GM21576 (cell line): ENCODE measurements around the gene GP1BB.
"Not testable (repeated sequence)": the region's sequence is repeated elsewhere in the genome, so short reads cannot be mapped to it uniquely, and the experiment has no call there.

ENCODE experiments used
- ATAC-seq: cut with Tn5 transposase; IDR thresholded peaks from one replicate; pipeline ENCODE4 v1.9.1; 2021; ENCODE audit warnings: mild to moderate bottlenecking, moderate library complexity; ENCODE audit not compliant: unreplicated experiment

GP1BB gene

GRCh38 chr22:19693581-19693980, 29.8 kb upstream of the GP1BB start:
- no peak for ATAC-seq

- no peak for ATAC-seq
Measured at GRCh38 chr22:19693981-19694670, 29.2 kb upstream of the GP1BB start.

- ATAC-seq, result no peak
Measured at GRCh38 chr22:19694696-19695095, 28.6 kb upstream of the GP1BB start.

DNA sequence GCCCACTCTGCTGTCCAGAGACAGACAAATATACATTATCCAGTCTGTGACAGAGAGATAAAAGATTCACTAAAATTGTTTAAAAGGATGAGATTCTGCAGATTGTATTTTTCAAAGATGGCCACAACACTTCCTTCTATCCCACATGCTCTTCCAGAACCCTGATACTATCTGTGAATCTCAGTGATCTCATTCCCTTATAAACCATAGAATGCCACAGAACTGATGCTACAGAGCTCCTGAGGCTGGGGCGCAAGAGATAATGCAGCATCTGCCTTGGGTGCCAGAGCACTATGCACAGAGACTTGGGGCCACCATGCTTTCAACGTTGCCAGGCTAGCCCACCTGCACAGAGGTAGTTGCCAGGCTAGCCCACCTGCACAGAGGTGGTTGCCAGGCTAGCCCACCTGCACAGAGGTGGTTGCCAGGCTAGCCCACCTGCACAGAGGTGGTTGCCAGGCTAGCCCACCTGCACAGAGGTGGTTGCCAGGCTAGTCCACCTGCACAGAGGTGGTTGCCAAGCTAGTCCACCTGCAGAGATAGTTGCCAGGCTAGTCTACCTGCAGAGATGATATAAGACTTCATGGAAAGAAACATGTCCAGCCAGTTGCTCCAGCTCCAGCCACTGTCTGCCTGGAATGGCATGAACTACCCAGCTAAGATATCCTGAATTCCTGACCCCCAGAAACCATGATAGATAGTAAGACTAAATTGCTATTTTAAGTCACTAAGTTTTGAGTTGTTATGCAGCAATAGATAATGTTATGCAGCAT, 26.6 kb upstream of the GP1BB start:
- ATAC-seq, result no peak

GRCh38 chr22:19697871-19698270, 25.5 kb upstream of the GP1BB start:
- ATAC-seq, result not testable (repeated sequence)

DNA sequence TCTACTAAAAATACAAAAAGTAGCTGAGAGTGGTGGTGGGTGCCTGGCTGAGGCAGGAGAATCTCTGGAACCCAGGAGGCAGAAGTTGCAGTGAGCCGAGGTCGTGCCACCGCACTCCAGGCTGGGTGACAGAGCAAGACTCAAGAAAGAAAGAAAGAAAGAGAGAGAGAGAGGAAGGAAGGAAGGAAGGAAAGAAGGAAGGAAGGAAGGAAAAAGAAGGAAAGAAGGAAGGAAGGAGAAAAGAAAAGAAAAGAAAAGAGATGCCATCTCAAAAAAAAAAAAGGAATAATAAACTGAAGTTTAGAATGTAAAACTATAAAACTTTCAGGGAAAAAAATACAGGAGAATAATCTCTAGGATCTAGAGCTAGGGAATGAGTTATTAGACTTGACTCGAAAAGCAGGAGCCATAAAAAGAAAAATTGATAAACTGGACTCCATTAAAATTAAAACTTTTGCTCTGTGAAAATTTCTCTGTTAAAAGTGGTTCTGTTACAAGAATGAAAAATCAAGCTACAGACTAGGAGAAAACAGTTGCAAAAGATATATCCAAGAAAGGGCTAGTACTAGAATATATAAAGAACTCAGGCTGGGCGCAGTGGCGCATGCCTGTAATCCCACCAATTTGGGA, 22.4 kb upstream of the GP1BB start:
- ATAC-seq, result no peak

GRCh38 chr22:19701420-19702145, 21.8 kb upstream of the GP1BB start:
- ATAC-seq, result no peak

DNA sequence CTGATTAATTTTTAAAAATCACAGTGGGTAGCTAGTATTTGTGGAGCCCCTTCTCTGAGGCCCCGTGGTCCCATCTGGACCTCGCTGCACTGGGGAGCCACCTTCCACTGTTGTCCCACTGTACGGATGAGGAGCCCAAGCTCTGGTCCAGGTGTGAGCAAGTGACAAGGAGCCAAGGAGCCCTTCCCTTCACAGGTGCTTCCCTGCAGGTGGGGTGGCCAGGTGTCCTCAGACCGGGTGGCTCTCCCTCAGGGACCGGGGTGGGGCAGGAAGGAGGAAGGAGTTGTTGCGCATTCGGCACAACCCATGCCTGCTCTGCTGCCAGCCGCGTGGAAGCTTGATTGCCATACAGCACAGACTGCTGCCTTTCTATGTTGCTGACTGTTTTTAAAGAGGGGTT, 19.5 kb upstream of the GP1BB start:
- ATAC-seq, result no peak

DNA sequence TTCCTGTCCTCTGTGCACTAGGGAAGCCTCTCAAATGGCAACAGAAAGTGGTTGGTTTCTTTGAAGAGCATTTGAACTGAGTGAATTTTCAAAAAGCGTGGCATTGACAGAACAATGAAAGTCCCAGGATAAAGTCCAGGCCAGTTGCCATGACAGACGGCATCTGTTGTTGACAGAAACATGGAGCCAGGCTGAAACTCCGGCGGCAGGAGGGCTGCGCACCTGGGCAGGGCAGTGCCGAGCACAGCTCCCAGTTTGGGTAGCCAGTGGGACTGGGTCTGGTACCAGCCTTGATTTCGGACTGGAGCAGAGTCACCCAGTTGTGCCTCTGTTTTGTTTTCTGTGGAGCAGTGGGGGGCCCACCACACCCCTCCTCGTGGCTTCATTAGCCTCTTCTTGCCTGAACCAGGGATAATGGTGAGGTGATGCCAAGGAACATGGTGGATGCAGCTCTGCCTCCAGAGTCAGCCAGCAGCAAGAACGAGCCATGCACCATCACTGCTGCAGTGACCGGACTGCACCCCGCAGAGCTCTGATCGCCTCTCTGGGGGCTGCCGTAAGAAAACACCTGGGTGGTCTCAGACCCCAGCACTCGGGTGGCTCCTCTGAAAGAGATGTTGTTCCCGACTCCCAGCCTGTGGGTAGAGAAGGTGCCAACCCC, 18.9 kb upstream of the GP1BB start:
- no peak for ATAC-seq

DNA sequence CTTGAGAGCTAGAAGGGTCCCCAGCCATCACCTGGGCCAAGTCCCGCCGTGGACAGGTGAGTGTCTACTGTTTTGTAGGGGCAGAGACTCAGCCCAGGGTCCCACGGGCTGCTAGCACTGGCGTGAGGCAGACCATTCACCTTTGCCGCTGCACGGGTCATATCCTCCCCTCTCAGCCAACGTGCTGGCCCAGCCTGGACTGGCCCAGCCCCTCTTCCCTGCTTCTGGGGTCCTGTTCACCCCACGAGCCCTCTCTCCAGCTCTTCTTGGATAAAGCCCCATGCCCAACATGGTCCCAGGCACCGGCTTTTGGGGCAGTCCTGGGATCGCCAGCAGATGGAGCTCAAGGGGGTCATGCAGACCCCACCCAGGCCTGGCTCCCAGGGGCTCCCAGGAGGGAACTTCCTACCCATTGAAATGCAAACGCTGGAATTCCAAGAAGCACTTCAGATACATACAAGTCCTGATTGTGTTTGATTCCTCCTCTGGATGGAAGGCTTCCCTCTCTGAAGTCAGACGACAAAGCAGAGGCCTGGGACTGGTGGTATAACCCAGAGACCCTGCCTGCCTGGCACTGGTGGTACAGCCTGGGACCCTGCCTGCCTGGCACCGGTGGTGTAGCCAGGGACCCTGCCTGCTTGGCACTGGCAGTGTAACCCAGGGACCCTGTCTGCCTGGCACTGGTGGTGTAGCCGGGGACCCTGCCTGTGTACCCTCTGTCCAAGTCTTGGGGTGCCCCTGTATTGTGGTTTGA, 18.0 kb upstream of the GP1BB start:
- ATAC-seq, result no peak

DNA sequence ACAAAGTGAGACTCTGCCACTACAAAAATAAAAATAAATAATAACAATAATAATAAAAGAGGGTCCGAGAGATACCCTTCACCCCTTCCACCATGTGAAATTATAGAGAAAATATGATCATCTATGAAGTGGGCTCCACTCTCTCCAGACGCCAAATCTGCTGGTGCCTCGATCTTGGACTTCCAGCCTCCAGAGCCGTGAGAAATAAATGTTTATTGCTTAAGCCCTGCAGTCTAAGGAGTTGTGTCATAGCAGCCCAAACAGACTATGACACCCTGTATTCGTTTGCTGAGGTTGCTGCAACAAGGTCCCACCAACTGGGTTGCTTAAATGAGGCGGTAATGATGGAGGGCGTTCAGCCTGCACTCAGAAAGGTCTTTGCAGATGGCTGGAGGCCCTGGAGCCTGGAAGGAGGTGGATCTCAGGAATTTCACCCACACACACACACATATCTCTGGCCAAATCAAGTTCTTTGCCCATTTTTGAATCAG, 16.6 kb upstream of the GP1BB start:
- no peak for ATAC-seq

DNA sequence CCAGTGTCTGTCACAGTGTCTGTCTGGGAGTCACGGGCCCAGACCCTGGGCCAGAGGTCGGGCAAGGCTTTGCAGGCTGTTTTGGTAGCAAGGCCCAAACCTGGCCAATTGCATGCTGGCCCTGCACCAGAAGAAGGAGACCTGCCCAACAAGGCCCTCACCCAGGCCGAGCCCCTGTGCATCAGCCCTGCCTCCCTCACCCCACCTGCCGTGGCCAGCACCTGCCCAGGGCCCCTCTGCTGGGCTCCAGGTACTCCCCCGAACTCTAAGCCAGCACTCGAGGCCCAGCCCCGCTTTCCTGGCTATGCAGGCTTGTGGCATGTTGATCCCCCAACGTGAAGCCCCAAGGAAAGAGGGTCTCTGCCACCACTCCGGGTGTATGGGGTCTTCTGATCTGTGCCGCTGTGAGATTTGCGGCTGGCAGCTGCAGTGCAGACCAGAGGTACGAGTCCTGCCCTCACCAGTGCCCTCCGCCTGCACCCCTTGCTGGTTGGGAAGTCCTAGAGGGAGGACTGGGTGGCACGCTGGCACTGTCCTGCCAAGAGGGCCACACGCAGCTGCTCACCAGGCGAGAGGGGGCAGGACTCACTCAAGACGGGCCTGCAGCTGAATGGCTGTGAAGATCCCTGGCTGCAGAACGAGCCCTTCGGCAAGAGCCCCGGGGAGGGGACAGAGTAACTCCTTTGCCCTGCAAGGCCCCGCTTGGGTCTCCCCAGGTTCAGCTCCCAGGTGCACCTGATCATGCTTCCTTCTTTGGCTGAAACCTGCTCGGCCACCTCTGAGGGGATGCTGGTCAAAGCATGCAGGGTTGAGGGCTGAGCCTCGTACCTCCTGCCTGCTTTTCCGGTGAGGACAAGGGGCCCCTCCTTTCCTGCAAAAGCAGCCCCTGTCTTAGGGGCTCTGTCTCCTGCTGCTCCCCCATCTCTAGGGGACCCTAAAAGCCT, 15.7 kb upstream of the GP1BB start:
- no peak for ATAC-seq

DNA sequence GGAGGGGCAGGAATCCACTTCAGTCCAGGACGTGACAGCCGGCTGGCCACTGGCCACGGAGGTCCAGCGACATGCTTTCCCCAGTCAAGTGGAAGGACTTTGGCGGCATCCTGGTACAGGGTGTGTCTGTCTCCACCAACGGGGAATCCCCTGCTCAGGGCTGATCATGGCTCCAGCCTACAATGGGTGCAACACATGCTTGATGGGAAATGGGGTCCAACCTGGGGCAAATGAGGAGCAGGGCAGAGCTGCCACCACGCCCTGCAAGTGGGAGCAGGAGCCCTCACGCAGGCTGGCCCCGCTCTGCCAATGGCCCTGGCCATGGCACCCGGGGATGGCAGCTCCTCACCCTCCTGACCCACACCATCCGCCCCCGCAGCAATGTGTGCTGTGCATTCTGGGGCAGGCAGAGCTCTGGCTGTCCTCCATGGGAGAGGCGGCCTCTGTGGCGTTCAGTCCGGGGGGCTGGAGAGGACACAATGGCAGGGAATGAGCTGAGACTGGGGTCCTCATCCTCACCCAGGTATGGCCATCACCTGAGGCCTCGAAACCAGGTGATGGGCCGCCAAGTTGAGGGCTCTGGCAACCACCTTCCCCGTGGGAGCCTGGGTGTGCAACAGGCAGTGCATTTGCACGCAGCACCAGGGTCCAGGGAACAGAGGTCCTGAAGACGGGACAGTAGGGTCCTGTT, 14.9 kb upstream of the GP1BB start:
- ATAC-seq, result no peak

- ATAC-seq, result no peak
Measured at GRCh38 chr22:19709063-19709769, 14.1 kb upstream of the GP1BB start.

DNA sequence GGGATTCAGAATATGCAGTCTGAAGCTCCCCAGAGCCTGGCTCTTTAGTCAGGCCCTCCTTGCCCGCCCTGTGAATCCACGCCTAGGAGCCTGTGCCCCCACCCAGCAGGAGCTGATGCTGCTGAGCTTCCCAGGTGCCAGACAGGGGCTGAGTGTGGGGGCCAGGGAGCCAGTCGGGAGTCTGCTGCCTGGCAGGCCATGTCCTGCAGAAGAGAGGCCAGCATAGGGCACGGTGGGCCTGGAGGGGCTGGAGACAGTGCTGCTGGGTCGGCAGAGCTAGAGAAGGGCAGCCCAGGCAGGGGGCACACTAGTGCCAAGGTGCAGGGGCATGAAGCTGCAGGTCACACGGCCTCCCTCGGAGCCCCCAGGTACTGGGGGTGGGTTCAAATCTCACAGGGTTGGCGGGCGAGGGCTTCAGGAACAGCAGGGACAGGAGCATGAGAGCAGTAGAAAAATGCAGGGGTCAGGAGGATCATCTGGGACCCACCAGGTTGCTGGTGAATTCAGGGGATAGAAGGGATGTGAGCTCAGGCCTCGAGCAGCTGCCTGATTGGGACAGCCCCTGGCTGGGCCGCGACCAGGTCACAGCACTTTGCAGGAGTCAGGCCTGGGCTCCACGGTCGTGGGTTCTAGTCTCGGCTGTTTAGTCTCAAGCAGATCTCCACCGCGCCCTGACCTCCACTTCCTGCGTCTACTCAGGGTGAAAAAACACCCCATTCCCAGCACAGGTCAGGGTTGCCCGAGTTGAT, 13.1 kb upstream of the GP1BB start:
- ATAC-seq, result no peak

DNA sequence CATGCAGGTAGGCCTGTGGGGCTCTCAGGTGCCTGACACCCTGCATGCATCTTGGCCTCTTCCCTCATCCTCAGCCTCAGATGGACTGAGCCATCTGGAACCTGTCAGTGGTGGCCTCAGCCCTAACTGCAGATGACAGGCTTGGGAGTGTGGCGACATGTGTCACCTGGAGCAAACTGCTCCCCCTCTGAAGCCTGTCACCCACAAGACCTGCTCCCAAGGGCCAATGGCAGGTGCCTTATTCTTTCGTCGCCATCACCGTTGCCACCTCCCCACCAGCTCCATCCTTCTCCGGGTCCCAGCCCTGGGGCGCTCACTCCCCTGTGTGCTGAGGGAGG, 12.6 kb upstream of the GP1BB start:
- ATAC-seq, result no peak

DNA sequence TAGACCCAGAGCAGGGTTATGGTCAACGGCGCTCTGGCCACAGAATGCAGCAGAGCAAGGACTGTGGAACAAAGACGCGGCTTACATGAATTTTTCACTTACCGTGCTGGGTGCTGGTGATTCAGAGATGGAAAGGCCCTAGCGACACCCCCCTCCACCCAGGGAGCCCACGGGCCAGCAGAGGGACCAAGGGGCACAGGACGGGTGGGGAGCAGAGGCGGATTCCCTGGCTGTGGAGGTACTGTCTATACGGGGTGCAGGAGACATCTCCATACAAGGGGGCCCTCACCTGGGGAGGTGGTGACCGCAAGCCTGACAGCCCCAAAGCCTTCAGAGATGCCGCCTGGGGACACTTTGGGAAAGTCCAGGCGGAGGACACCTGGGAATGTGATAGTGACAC, 10.1 kb upstream of the GP1BB start:
- ATAC-seq, result no peak
